Erythroblast (primary cell): Measurements from ENCODE around the gene NTM.

Experiments
- GATA1 ChIP-seq: IDR thresholded peaks from 2 replicates; pipeline ENCODE4 v1.6.1; 2011; ENCODE audit warnings: low read depth, mild to moderate bottlenecking, control low read depth, low read length, moderate library complexity
- POLR2A ChIP-seq: IDR thresholded peaks from 2 replicates; pipeline ENCODE4 v1.6.1; 2011; ENCODE audit warnings: mild to moderate bottlenecking, low read length

DNA sequence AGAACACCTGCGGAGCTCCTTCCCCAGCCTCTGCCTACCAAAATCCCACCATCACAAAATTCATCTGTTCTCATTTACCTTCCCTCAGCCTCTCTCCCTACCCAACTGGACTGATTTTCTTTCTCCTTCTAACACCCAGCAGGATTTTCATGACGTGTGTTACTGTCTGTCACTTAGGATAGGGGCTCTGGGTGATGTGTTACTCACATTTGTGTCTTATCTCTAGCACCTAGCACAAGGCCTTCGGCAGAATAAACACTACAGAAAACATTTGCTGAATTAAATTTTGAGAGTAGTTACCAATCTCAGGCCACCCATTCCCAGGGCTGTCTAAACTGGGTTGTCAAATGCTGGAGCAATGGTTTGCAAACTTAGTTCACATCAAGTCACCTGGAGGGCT, 88.0 kb downstream of the NTM start:
- TF ChIP-seq POLR2A (no peak), GATA1 (no peak)
